NCI-H1417 (cell line): Measurements from ENCODE around the gene DTD2.

Experiments used
- DNase-seq, 3 experiments: peaks; one replicate each; lab custom pipeline; 2025; lab: John Stamatoyannopoulos, UW

The DTD2 gene

GRCh38 chr14:31405106-31405505 lies 52.2 kb downstream of the DTD2 start:
- DNase-seq: no peak

DNA sequence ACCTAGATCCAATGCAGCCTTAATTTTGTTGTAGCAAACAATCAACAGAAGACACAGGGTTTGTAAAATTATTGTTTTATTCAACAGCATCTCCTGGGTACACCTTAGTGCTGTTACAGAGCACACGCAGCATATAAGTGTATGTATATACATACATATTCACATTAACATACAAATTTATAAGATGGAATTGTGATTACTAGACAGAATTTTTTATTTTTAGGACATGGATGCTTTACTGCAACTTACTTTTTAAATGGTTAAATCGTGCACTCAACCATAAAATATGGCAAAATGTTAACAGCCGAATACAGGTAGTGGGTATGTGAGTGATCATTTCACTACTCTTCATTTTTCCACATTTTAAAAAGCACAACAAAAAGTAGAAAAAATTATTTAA lies 53.6 kb downstream of the DTD2 start:
- DNase-seq: no peak

DNA sequence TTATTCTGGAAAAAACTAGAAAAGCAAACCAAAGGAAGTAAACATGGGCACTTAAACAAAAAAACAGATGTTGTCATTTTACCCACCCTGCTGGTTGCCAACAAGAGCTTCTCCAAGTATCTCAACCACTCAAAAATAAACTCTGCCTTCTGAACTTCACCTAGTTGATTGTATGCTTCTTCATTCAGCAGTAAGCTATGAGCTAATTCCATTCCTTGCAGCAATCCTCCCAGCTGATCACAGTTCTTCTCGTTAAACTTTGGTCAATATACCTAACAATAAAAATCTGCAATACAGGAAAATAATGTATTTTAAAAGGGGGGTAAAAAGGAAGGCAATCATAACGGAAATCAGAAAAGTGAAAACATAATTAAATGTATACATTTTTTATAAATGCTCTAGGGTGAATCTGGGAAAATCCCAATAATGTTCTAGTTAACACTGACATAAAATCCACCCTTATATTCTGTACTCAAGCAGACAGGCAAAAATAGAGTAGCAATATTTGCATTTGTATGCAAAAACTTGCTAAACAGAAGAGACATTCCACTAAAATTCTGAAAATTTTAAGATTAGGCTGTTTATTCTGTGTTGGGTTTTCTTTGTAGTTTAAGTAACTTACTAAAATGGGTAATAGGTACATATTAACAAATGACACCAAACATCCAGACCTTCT lies 54.4 kb downstream of the DTD2 start:
- DNase-seq: no peak

DNA sequence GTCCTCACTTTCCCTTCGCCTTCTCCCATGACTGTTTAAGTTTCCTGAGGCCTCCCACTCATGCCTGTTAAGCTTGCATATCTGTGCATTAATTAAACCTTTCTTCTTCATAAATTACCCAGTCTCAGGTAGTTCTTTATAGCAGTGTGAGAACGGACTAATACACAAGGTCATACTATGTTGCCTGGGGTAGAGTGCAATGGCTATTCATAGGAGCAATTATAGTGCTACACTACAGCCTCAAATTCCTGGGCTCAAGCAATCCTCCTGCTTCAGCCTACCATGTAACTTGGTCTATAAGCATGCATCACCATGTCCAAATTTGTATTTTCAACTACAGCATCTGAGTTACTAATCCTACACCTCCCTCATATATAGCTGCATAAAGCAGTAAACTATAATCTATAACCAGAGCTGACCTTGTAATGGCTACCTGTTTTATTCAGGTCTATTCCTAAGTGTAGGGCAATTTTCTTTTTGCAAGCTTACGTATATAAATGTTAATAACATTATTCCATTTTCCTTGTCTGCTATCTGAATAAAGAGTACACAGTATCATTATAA lies 55.9 kb downstream of the DTD2 start:
- no peak for DNase-seq

GRCh38 chr14:31400031-31400638 lies 57.2 kb downstream of the DTD2 start:
- no peak for DNase-seq
